ENCODE data around the gene SLC12A9.
"Not testable (repeated sequence)": the region's sequence is repeated elsewhere in the genome, so short reads cannot be mapped to it uniquely, and the experiment has no call there.

SLC12A9 gene

GRCh38 chr7:100895956-100896731 is 43.6 kb downstream of the SLC12A9 start:
- no peak for DNase-seq (ENCODE audit: low read depth, low spot score)

DNA sequence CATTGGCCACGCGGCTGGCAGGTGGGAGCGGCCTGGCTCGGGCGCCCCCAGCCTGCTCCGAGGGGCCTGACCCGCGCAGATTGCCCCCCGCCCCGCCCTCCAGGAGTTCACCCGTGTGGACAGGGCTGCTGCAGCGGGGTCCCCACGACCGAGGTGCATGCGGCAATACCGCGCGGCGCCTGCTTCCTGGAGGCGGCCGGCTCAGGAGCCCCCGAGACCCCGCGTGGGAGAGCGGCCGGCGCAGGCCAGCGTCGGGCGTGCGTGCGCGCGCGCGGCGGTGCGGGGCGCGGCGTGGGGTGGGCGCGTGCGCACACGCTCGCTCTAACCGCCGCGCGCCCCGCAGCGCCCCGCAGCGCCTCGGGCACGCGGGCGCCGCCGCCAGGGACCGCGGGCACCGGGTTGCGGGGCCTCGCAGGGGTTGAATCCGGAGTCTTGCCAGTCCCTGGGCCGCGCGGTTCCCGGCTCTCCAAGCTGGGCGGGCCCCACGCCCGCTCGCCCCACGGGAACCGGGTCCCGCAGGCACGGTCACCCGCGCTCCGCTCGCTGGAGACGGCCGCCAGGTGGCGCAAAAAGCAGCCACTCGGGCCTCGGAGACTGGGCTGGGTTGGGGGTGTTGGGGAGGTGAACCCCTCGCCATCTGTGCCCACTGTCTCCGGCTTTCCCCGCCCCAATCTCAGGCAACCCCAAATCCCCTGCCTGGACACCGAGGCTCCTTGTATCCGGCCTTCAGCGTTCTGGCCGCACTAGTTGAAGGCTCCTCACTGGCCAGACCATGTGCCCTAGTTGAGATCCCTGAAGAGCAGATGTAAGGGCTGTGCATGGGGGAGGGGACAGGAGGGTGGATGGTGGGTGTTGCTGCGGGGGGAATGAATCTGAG is 44.5 kb downstream of the SLC12A9 start:
- DNase-seq (ENCODE audit: low read depth, low spot score): no peak

DNA sequence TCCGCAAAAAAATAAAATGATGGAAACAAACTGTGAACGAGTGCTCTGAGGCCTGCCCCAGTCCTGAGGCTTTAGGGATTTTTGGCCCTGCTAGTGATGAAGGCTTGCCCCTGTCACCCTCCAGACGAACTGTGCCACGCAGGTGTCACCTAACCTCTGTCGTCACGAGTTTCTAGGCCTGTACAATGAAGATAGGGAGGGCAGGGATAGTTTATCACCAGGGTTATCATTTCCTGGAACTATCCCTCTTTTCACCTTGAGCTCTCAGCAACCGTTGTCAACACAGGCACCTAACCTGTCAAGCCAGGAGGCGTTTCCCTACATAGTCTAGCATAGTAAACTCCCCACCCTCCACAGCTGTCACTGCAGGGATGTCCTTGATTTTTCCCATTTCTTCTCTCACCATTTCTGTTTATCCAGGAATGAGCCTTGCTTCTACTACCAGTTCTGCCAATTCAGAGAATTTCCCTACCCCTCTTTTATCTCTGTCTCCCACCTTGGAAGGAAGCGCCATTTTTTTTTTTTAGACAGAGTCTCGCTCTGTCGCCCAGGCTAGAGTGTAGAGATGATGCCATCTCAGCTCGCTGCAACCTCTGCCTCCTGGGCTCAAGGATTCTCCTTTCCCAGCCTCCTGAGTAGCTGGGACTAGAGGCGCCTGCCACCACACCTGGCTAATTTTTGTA is 45.4 kb downstream of the SLC12A9 start:
- no peak for DNase-seq (ENCODE audit: low read depth, low spot score)

DNA sequence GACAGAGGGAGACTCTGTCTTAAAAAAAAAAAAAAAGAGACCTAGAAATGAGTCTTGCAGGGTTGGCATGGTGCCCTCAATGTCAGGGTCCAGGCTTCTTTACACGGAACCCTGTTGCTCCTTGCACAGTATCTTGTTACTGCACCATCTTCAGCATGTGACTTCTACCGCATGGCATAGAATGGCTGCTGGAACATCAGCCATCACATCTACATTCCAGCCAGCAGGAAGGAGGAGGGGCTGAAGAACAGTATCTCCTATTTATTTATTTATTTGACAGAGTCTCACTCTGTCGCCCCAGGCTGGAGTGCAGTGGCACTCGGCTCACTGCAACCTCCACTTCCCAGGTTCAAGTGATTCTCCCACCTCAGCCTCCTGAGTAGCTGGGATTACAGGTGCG is 46.9 kb downstream of the SLC12A9 start:
- no peak for DNase-seq (ENCODE audit: low read depth, low spot score)

DNA sequence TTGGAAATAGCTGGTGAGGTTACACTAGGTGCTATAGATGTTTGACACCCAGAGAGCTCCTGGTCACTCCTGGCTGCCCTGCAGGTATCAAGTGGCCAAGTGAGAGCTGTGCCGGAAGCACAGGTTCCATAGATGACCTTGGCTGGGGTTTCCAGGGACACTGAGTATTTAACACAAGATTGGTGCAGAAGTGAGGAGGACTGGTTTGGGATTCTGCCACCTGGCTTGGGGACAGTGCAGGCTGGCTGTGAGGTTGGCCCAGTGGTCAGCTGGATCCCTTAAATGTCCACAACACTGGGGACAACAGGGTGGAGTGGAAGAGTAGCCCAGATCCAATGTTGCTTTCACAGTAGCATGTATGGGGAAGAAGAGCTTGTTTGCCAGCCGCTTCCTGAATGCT is 48.5 kb downstream of the SLC12A9 start:
- no peak for DNase-seq (ENCODE audit: low read depth, low spot score)

DNA sequence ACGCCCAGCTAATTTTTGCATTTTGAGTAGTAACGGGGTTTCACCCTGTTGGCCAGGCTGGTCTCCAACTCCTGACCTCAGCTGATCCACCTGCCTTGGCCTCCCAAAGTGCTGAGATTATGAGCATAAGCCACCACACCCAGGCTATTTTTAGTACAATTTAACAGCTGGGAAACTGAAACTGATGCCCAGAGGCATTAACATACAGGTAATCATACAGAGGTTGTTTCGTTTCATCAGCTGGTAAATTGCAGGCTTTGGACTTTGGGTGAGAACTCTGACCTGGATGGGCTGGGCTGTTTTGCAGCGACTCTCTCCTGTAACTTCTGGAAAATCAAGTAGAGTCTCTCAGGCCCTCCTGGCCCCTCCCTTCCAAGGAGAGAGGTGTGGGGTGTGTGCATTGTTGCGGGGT is 49.4 kb downstream of the SLC12A9 start:
- DNase-seq (ENCODE audit: low read depth, low spot score): no peak

DNA sequence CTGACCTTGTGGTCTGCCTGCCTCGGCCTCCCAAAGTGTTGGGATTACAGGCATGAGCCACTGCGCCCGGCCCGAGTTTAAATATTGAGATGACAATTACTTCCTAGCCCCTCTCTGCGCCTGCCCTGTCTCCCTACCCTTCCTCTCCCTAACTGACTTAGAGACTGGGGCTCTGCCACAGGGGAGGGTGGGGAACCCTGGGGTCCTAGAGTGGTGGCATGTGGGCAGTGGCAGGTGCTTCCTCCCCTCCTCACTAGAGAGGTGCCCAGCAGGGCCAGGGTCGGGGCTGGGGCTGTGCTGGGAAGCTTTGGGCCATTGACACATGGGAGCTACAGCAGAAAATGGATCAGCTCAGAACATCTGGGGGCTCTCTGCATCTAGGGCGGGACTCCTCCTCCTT is 50.1 kb downstream of the SLC12A9 start:
- no peak for DNase-seq (ENCODE audit: low read depth, low spot score)

DNA sequence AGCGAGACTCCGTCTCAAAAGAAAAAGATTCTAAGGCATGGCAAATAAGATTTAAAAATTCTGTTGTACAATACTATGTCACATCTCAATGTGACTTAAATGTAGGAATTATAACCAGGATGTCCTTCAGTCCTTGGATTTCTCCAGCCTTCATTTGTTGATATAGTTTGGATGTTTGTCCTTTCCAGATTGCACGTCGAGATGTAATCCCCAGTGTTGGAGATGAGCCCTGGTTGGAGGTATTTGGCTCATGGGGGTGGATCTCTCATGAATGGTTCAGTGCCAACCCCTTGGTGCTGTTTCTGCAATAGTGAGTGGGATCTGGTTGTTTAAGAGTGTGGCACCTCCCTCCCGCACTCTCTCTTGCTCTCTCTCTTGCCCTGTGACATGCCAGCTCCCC is 56.0 kb downstream of the SLC12A9 start:
- no peak for DNase-seq (ENCODE audit: low read depth, low spot score)

GRCh38 chr7:100910443-100910842 is 57.9 kb downstream of the SLC12A9 start:
- DNase-seq (ENCODE audit: low read depth, low spot score): not testable (repeated sequence)

DNA sequence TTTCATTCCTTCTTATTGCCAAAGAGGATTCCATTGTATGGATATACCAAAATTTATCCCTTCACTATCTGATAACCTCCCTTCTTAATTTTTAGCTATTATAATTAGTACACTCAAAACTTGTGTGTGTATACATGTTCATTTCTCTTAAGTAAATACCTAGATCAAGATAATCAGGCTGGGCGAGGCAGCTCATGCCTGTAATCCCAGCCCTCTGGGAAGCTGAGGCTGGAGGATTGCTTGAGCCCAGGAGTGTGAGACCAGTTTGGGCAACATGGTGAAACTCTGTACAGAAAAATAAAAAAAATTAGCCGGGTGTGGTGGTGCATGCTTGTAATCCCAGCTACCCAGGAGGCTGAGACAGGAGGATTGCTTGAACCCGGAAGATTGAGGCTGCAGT is 59.0 kb downstream of the SLC12A9 start:
- no peak for DNase-seq (ENCODE audit: low read depth, low spot score)

DNA sequence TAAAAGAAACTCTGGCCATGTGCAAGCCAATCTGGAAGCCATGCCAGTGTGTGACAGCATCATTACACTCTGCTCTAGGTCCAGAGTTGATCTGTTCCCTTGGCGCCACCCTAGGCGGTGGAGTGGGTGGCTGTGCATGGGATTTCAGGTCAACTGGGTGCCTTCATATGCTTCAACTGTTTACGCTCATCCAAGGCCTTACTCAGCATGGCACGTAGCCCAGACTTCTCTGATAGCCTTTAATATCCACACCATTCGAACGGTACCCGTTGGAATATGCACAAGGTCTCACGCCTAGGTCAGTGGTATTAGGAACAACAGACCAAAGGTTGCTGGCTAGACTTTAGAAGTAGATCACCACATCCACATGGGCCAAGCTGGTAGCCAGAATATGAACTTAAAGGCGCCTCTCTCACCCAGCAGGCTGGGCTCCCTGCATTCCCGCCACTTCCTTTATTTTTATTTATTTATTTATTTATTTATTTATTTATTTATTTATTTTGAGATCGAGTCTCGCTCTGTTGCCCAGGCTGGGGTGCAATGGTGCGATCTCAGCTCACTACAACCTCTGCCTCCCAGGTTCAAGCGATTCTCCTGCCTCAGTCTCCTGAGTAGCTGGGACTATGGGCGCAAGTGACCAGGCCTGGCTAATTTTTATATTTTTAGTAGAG is 61.8 kb downstream of the SLC12A9 start:
- DNase-seq (ENCODE audit: low read depth, low spot score): no peak

GRCh38 chr7:100914879-100915447 is 62.5 kb downstream of the SLC12A9 start:
- no peak for DNase-seq (ENCODE audit: low read depth, low spot score)

Data from iPS DF 19.7 (cell line).